ENCODE results near the gene C10orf95.

C10orf95 gene

GRCh38 chr10:102465466-102465865, 14.1 kb upstream of the C10orf95 start:
- TF ChIP-seq, protein P1, sequence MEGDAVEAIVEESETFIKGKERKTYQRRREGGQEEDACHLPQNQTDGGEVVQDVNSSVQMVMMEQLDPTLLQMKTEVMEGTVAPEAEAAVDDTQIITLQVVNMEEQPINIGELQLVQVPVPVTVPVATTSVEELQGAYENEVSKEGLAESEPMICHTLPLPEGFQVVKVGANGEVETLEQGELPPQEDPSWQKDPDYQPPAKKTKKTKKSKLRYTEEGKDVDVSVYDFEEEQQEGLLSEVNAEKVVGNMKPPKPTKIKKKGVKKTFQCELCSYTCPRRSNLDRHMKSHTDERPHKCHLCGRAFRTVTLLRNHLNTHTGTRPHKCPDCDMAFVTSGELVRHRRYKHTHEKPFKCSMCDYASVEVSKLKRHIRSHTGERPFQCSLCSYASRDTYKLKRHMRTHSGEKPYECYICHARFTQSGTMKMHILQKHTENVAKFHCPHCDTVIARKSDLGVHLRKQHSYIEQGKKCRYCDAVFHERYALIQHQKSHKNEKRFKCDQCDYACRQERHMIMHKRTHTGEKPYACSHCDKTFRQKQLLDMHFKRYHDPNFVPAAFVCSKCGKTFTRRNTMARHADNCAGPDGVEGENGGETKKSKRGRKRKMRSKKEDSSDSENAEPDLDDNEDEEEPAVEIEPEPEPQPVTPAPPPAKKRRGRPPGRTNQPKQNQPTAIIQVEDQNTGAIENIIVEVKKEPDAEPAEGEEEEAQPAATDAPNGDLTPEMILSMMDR (IDR thresholded peaks at IDR 0.05; ENCODE audit: control insufficient read depth, extremely low read depth, insufficient read depth) = no peak
- H3K4me3 ChIP-seq (ENCODE audit: low read depth, low read length) = no peak overlapping the region
- DNase-seq (ENCODE audit: low read depth) = no peak

DNA sequence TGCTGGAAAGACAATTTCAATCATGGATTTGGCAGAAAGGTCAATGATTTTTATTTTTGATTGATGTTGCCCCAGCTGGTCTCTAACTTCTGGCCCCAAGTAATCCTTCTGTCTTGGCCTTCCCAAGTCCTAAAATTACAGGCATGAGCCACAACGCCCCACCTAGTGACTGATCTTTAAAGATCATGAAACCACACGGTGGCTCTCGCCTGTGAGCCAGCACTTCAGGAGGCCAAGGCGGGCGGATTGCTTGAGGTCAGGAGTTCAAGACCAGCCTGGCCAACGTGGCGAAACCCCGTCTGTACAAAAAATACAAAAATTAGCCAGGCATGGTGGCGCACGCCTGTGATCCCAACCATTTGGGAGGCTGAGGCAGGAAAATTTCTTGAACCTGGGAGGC, 12.6 kb upstream of the C10orf95 start:
- DNase-seq (ENCODE audit: low read depth) = no peak
- TF ChIP-seq, protein P1 (IDR thresholded peaks at IDR 0.05; ENCODE audit: control insufficient read depth, extremely low read depth, insufficient read depth) = no peak
- no peak overlapping the region for H3K4me3 ChIP-seq (ENCODE audit: low read depth, low read length)

GRCh38 chr10:102462512-102463054, 11.2 kb upstream of the C10orf95 start:
- no peak for DNase-seq (ENCODE audit: low read depth)

GRCh38 chr10:102461187-102462054, 10.1 kb upstream of the C10orf95 start:
- peak; percentile 64 for DNase-seq (ENCODE audit: low read depth)
- TF ChIP-seq, protein P1 (IDR thresholded peaks at IDR 0.05; ENCODE audit: control insufficient read depth, extremely low read depth, insufficient read depth) = no peak
- H3K4me3 ChIP-seq (ENCODE audit: low read depth, low read length) = peak overlapping the region; percentile 62

More at GRCh38 chr10:102462512-102463054, 11.2 kb upstream of the C10orf95 start:
- TF ChIP-seq, protein P1 (IDR thresholded peaks at IDR 0.05; ENCODE audit: control insufficient read depth, extremely low read depth, insufficient read depth) = no peak
- H3K4me3 ChIP-seq (ENCODE audit: low read depth, low read length) = no peak overlapping the region

DNA sequence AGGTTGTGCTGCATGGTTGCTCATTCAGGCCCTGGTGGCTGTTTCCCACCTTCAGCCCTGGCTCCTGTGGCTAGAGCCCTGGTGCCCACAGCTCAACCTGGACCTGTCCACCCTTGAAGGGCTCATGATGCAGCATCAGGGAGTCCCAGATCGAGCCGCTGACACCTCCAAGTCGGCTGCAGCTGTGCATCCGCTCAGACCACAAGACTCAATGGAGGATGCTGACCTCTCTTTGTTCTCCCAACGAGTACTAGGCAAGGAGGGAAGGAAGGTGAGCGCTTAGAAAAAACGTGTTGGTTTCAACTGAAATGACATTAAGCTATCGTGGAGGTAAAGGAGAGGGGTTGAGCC, 9.5 kb upstream of the C10orf95 start:
- TF ChIP-seq, protein P1 (IDR thresholded peaks at IDR 0.05; ENCODE audit: control insufficient read depth, extremely low read depth, insufficient read depth) = no peak
- DNase-seq (ENCODE audit: low read depth) = no peak
- H3K4me3 ChIP-seq (ENCODE audit: low read depth, low read length) = peak overlapping the region; percentile 62

- no peak for DNase-seq (ENCODE audit: low read depth)
- TF ChIP-seq, protein P1 (IDR thresholded peaks at IDR 0.05; ENCODE audit: control insufficient read depth, extremely low read depth, insufficient read depth) = no peak
- no peak overlapping the region for H3K4me3 ChIP-seq (ENCODE audit: low read depth, low read length)
These were observed 7.3 kb upstream of the C10orf95 start for GRCh38 chr10:102458656-102459055.

All from LNCaP clone FGC (cell line).